ENCODE data around the gene DNAJC11. TPM values are rescaled to one million over a fixed set of nuclear protein-coding genes. Genes with fewer than 3 reads are reported as not detected.
"Not testable (repeated sequence)": the region's sequence is repeated elsewhere in the genome, so short reads cannot be mapped to it uniquely, and the experiment has no call there.

The DNAJC11 gene
- total RNA-seq, 6 donors from 2014 or later, result 35.9 to 44.0 (median 38.2) TPM

- TF ChIP-seq POLR2A (IDR thresholded peaks at IDR 0.05), result peak in 1 of 4 donors; percentile 11
- TF ChIP-seq CTCF (IDR thresholded peaks at IDR 0.05), result peak in 1 of 6 experiments; percentile 2
- no peak for TF ChIP-seq POLR2AphosphoS5 (IDR thresholded peaks at IDR 0.05)
- TF ChIP-seq EP300 (IDR thresholded peaks at IDR 0.05), result no peak
- peak; percentile 1 to 56 for ATAC-seq (ENCODE audit: low FRiP score in 2 of 2)
- peak overlapping the region; percentile 72 to 99 (median 78) for H3K4me3 ChIP-seq
- 1% methylated on average over 61 of the region's 103 CpGs; no CpG with 5 or more reads in 1 of the 2 donors for WGBS, 2 donors
- H3K4me1 ChIP-seq, result peaks cover 44 to 54% (median 47%) of the 10 kb centered on the region in 4 donors
- H3K27ac ChIP-seq, result peak overlapping the region; percentile 96 to 100 (median 98)
- peaks cover 7 to 22% (median 15%) of the 10 kb centered on the region in 4 donors for H3K36me3 ChIP-seq
- peak; percentile 43 to 91 for DNase-seq
- no peaks in the 10 kb centered on the region for H3K27me3 ChIP-seq
- no peaks in the 10 kb centered on the region for H3K9me3 ChIP-seq
Measured at GRCh38 chr1:6601923-6602668, 99.5 kb downstream of the DNAJC11 start.

GRCh38 chr1:6601049-6601922 lies 100.3 kb downstream of the DNAJC11 start:
- peak; percentile 45 to 78 (median 60) for TF ChIP-seq POLR2A (IDR thresholded peaks at IDR 0.05)
- peak in 1 of 4 donors; percentile 34 for TF ChIP-seq EP300 (IDR thresholded peaks at IDR 0.05)
- no peak for TF ChIP-seq CTCF (IDR thresholded peaks at IDR 0.05)
- TF ChIP-seq POLR2AphosphoS5 (IDR thresholded peaks at IDR 0.05), result peak; percentile 48 to 90
- peaks cover 51 to 62% (median 54%) of the 10 kb centered on the region in 4 donors for H3K4me1 ChIP-seq
- ATAC-seq (ENCODE audit: low FRiP score in 2 of 2), result peak; percentile 57 to 68
- no peaks in the 10 kb centered on the region for H3K9me3 ChIP-seq
- DNase-seq, result peak; percentile 87 to 94
- H3K27me3 ChIP-seq, result no peaks in the 10 kb centered on the region
- 0% methylated on average over 9 to 28 of the region's 40 CpGs for WGBS, 2 donors
- peaks cover 11 to 30% (median 21%) of the 10 kb centered on the region in 4 donors for H3K36me3 ChIP-seq
- peak overlapping the region; percentile 96 to 100 (median 98) for H3K27ac ChIP-seq
- peak overlapping the region; percentile 72 to 99 (median 78) for H3K4me3 ChIP-seq

DNA sequence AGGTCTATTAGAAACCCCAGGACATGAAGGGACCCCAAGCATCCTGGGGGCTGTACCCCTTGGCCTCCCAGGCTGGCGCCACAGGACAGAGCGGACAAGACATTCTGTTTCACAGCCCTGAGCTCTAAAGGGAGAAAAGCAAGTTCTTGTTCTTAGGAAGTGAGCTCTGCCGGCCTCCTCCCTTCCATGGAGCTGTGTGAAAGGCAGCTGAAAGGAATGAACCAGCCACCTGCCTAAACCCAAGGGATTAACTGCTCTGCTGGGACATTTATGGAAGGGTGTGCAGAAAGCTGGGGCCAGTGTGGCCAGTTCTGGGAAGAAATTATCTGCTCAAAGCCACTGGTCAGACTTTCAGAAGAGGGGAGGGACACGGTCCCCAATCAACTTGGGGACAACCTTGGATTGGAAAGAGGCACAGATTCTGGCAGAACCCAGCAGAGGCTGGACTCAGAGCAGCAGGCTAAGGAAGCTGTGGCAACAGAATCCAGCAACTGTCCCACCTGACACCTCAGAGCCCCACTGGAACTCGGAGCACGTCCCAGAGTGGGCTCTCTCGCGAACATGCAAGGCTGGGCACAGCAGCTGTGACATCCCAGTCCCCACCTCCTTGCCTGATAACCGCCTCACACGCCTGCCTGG lies 101.1 kb downstream of the DNAJC11 start:
- no peak for ATAC-seq (ENCODE audit: low FRiP score in 2 of 2)
- peaks cover 13 to 37% (median 29%) of the 10 kb centered on the region in 4 donors for H3K36me3 ChIP-seq
- H3K9me3 ChIP-seq, result no peaks in the 10 kb centered on the region
- H3K27me3 ChIP-seq, result no peaks in the 10 kb centered on the region
- TF ChIP-seq POLR2A (IDR thresholded peaks at IDR 0.05) (no peak), CTCF (IDR thresholded peaks at IDR 0.05) (no peak), EP300 (IDR thresholded peaks at IDR 0.05) (no peak), POLR2AphosphoS5 (IDR thresholded peaks at IDR 0.05) (no peak)
- H3K4me3 ChIP-seq, result peak overlapping the region; percentile 72 to 99 (median 78)
- DNase-seq, result no peak
- H3K27ac ChIP-seq, result peak overlapping the region; percentile 96 to 100 (median 98)
- H3K4me1 ChIP-seq, result peaks cover 51 to 68% (median 57%) of the 10 kb centered on the region in 4 donors
- 17 to 20% methylated on average over 10 of the region's 10 CpGs for WGBS, 2 donors

DNA sequence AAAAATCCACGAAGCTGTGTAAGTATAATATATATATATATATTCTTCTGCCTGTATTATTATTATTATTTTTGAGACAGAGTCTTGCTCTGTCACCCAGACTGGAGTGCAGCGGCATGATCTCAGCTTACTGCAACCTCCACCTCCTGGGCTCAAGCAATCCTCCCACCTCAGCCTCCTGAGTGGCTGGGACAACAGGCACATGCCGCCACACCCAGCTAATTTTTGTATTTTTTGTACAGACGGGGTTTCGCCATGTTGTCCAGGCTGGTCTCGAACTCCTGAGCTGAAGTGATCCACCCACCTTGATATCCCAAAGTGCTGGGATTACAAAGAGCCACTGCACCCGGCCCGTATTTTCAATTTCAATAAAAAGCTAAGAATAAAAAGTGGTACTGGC lies 101.6 kb downstream of the DNAJC11 start:
- peak overlapping the region; percentile 72 to 99 (median 78) for H3K4me3 ChIP-seq

More for the DNA sequence above, 101.6 kb downstream of the DNAJC11 start:
- DNase-seq; H3K9me3 ChIP-seq; ATAC-seq (ENCODE audit: low FRiP score in 2 of 2); H3K27me3 ChIP-seq: not testable (repeated sequence)
- Histone ChIP-seq H3K4me1 (peaks cover 49 to 74% (median 55%) of the 10 kb centered on the region in 4 donors), H3K36me3 (peaks cover 17 to 43% (median 34%) of the 10 kb centered on the region in 4 donors), H3K27ac (peak overlapping the region; percentile 96 to 100 (median 98))
- 53 to 54% methylated on average over 8 of the region's 8 CpGs for WGBS, 2 donors
